Stimulated activated CD4-positive, alpha-beta T cell treated with anti-CD3 and anti-CD28 coated beads, Interleukin-4, amount 100 ng/mL, for 48 hours (primary cell): Measurements from ENCODE around the gene CASS4.

Experiments
- DNase-seq, 2 donors: peaks; one replicate each; pipeline ENCODE4 v3.0.0-alpha.2; 2020; ENCODE audit warnings: low read depth in 2 of 2

The CASS4 gene

DNA sequence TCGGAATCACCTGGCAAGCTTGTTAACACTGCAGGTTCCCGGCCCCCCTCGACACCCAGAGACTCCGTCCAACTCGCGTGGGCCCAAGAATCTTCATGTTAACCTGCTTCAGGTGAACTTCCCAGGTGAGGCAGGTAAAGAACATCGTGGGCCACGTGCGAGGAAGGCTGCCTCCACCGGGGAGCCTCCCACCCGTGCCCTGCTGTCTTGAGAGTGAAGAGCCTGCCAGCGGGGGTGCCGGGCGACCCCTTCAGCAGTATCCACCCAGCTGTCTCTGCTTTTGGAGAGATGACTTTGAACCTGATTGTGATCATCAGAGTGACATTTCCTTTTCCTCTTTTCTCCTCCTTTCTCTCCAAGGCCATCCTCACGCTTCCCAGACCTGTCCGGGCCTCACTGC lies 33.5 kb downstream of the CASS4 start:
- no peak for DNase-seq

DNA sequence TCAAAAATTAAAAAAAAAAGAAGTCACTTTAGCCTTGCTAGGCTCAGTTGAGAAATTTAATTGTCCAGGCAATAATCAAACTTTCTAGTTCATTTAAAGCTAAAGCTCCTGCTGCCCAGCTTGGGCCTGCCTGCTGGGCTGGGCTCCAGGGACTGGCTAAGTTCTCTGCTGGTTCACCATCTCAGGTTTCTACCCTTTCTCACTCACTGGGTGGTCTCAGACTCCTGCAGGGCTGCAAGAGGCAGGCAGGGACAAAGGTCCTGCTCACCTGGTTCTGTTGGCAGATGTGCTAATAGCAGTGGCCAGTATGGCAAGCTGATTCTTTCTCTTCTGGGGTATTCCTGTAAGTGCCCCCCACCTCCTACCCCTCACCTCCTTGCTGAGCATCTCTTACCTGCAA lies 35.2 kb downstream of the CASS4 start:
- no peak for DNase-seq

DNA sequence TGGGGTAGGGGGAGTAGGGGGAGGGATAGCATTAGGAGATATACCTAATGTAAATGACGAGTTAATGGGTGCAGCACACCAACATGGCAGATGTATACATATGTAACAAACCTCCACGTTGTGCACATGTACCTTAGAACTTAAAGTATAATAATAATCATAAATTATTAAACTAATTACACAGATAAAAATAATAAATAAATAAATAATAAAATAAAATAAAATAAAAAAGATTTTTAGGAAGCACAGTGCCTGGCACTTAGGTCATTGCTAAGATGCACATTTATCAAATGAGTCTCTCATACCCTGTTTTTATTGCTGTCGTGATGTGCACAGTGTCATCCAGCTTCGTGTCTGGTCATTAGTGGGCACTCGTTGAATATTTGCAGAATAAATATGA lies 37.4 kb downstream of the CASS4 start:
- no peak for DNase-seq

DNA sequence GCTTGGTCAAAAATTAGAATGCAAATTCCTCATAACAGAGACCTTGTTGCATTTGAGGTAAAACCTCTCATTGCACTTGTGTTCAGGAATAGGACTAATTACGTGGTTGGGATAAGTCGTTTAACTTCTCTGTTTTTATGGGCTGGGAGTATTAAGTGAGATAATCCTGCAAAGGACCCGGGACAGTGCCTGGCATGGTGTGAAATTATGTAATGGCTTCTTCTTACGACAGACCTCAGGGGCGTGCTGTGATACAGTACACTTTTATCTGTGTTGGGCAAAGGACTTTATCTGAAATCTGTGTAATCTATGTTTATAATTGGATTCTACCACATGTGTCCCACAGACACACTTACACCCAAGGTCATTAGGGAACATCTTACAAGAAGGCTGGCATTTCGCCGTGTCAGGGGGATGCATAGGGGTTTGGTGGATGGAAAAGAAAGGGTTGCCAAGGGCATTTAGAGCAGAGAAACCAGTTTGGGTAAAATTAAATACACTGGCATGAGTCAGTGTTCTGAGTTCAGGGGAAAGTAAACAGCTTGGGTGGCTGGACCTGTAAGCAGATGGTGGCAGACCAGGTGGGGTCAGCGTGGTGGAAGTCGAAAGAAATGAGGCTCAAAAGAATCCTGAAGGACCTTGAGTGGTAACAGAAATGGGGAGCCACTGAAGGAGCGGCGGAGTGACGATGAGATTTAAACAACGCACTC lies 39.2 kb downstream of the CASS4 start:
- no peak for DNase-seq

DNA sequence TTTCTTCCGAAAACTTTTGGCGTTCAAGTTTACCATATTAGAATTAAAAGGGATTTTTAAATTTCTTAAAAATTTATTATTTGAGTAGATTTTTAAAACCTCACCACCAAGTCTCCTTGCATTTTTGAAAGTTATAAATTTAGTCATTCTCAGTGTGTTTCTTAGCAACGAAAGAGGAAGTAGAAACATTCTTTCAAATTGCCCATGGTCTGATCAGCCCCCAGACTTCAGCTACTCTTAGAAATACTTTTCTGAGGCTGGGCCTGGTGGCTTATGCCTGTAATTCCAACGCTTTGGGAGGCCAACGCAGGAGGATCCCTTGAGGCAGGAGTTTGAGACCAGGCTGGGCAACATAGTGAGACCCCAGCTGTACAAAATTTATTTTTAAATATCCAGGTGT lies 41.3 kb downstream of the CASS4 start:
- no peak for DNase-seq

DNA sequence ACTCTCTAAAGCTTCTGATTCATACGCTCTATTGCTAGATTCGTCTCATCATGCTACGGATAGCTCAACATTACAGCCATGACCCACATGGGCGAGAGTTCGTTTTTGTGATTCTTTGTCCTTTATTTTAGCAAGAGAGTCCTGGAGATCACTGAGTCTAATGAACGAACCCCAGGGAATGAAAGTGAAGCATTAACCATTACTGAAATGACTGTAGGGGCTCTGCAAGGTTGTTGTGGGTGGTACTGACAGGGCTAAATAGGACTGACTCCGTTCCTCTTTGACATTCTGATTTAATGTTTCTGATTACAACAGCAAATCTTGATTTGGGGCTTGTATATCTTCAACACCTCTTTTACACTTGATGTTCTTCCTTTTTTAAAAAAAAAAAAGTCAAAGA lies 42.7 kb downstream of the CASS4 start:
- DNase-seq, result no peak

DNA sequence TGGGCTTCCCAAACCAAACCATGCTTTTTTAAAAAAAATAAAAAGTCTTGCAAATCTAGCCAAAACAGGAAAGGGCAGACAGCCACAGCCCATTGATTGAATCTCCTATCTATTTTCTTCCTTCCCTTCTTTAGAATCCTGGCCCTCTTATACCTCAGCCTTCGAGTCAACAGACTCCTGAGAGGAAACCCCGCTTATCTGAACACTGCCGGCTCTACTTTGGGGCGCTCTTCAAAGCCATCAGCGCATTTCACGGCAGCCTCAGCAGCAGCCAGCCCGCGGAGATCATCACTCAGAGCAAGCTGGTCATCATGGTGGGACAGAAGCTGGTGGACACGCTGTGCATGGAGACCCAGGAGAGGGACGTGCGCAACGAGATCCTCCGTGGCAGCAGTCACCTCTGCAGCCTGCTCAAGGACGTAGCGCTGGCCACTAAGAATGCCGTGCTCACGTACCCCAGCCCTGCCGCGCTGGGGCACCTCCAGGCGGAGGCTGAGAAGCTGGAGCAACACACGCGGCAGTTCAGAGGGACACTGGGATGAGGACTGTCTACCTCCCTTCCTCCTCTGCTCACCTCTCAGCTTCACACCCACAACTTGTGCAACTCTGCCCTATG lies 46.3 kb downstream of the CASS4 start:
- no peak for DNase-seq

DNA sequence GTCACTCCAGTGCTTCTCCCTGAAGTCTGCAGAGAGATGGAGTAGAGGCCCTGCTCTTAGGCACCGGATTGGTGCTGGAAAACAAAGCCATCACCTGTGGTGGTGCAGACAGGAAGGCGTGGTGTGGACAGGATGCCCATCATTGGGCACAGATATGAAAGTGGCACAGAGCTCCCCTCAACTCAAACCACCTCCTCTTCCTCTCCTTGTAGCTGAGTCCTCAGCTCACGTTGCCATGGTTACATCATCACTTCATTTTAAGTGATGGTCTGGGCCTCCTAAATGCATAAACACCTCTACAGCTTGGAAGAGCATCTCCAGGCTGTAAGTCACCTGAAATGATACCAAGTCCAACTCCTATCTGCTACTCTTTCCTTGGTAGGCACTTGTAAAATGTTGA lies 48.4 kb downstream of the CASS4 start:
- no peak for DNase-seq

DNA sequence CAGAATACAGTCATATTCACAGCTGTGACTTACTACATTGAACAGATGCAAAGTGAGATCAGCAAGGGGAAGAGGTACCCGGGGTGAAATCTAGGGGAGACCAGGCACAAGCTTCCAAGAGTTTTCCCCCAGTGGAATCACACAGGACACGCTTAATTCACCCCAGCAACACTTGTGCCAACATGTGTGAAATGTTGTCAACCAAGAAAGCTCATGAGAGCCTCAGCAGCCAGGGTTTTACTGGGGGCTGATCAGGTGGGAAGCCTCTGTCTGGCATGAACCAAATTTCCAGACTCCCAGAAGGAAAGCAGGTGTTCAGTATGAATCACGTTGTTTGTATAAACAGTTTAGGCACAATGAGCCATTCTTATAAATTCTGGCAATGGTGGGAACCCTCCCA lies 49.5 kb downstream of the CASS4 start:
- DNase-seq, result no peak

DNA sequence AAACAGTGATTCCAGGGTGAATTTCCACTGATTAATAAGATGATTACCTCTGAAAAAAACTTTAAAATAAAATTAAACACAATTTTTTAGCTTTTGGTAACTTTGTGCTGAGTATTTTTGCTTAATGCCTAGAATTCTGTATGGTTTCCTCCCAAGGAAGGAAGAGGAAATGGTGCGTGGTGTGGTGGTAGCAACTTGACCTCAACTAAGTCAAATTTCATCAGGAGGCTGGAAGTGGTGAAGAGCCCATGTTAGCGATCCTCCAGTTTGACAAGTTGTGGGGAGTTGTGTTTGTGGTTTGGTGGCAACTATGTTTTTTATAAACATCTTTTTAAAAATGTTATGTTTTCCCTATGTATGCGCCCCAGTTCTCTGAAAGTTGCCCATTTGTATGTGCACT lies 51.4 kb downstream of the CASS4 start:
- no peak for DNase-seq

DNA sequence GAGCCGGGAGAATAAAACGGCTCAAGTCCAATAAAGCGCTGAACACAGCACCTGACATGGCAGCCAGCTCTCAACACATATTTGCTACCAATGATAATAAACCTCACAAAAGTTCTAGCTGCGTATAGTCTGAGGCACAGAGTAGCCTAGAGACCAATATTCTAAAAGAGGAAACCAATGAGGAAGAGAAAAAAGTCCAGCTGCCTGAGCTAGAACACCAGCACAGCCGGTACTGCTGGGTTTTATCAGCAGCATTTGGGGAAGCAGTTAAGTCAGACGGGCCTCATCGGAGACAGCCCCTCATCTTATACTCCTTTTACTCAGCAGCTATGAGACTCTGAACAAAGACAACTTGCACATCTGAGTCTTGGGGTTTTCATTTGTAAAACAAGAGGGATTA lies 53.9 kb downstream of the CASS4 start:
- no peak for DNase-seq

DNA sequence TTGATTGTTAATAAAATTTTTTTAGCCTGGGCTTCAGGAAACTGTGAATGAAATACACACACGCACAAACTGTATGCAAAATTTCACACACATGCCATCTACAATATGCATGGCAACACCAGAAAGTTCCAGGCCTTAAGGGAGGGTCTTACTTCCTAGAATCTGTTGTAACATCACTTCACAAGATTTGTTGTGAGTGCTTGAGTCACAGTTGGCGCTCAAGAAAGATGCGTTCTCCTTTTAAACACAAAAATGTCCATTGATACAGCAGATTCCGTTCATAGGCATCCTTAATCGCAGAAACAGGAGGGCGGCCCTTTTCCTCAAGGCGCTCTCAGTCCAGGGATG lies 55.9 kb downstream of the CASS4 start:
- no peak for DNase-seq

DNA sequence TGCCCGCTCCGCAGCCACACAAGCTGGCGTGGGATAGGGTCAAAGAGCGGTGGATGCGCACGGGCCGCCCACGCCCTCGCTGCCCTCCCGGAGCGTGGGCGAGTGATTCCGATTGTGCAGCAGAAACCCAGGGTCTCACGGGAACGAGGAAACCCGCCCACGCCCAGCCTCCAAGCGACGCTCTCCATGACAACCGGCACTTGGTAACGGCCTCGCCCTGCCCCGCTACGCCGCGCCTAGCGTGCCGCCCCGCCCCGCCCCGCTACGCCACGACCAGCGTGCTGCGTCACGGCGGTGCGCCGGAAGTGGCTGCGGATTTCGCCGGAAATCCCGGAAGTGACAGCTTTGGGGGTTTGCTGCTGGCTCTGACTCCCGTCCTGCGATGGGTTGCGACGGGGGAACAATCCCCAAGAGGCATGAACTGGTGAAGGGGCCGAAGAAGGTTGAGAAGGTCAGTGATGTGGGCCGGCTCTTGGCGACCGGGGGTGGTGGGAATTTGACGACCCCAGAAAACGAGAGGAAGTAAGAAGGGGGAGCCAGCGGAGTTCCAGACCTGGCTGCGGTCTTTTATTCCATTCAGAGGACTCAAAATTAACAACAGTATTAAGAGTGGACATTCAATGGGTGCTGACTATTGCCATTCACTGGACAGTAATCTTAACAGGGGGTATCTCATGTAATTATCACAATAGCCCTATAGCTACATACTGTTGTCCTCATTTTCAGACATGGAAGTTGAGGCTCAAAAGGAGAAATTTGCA lies 56.4 kb downstream of the CASS4 start, which contains the start of gene RTF2:
Gene RTF2 (plus strand): TSS at position 312 of the 761 bp plus-strand sequence. CDS start 71 bp downstream, at position 383.
- peak; percentile 94 to 96 for DNase-seq

DNA sequence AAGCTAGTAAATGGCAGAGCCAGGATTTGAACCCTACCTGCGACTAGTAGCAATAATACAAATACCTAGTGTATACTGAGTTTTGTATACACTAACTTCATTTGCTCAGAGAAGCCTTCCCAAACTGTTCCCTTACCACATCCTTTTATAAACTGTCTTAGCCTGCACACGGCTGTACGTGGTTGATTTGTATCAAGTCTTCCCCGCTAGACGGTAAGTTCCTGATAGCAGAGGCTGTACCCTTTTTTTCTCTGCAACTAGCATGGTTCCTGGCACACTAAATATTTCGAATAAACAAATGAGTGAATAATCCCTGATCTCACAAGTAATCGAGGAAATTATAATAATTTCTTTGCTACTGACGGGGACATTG lies 57.0 kb downstream of the CASS4 start:
- no peak for DNase-seq

DNA sequence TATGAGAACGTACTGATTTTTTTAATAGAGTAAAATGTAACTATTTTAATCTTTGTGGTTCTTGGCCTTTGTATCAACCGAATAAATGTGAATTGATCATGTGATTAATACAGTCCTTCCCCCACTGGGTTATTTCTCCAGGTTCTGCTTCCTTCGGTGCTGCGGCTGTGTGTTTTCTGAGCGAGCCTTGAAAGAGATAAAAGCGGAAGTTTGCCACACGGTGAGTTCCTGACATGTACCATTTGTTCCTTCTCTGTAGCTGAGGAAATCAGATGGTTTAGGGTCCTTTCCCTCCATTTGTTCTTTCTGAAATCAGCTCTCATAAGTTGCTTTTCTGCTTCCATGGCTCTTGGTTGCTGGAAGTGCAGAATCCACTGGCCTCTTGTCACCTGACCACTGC lies 71.9 kb downstream of the CASS4 start:
- no peak for DNase-seq

DNA sequence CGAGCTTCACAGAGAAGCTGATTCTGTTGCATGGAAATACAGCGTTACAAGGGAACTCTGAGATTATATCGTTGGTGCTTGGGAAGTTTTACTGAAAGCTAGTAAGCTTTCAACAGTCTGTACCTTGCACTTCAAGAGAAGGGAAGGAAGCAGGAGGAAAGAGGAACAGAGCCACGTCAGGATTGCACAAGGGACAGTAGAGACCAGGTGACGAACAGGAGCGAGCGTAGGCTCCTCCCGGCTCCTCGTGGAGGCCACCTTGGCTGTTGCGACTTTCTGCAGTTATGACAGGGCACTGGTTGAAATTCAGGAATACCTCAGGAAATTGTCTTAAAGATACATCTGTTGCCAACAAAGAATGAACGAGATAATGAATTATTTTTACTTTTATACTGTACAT lies 75.2 kb downstream of the CASS4 start:
- no peak for DNase-seq

DNA sequence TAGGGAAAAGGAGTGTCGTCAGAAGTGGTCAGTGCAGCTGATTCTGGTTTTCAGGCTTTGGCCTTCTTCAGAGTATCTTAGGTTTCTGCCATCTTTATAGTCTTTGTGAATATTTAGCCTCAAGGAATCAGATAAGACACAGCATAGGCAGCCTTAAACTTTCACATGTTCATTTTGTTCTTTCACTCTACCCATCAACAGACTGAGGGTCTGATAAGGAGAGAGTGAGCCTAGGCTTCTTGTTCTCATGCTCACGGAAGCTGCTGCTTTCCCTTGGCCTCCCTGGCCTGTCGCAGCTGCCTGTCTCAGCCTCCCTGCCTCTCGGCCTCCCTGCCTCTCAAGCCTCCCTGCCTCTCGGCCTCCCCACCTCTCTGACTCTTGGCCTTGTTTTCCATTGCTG lies 76.5 kb downstream of the CASS4 start:
- DNase-seq, result no peak

DNA sequence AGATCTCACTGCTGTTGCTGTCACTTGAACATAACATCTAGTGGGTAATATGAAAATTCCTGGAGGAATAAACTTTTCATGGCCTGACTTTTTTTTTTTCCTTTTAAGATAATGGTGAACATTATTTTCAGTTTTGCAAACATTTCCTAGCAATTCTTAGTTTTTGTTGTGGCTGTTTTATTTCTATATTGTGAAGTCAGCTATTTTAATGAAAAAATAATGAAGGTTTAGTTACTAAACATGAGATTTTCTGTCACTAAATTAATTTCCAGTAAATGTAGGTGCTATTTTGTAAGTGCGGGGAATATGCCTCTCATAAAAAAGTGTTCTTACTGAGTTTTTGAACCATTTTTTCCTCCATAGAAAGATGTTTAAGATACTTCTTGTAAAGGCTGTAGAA lies 89.1 kb downstream of the CASS4 start:
- no peak for DNase-seq

DNA sequence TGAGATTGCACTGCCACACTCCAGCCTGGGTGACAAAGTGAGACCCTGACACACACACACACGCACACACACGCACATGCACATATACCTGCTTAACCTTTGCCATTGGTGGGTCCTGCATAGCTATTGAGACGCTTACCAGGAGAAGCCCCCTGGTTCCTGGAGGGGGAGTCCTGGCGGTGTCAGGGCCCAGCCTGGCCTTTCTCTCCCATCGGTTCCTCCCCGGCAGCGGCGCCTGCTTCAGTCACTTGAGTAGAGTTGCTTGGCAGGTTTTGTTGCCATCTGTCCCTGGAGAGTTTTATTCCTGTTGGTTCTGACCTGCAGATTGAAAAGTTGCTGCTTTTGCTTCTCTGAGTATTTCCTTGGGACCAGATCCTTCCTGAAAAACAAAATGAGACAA lies 91.9 kb downstream of the CASS4 start:
- DNase-seq, result no peak

DNA sequence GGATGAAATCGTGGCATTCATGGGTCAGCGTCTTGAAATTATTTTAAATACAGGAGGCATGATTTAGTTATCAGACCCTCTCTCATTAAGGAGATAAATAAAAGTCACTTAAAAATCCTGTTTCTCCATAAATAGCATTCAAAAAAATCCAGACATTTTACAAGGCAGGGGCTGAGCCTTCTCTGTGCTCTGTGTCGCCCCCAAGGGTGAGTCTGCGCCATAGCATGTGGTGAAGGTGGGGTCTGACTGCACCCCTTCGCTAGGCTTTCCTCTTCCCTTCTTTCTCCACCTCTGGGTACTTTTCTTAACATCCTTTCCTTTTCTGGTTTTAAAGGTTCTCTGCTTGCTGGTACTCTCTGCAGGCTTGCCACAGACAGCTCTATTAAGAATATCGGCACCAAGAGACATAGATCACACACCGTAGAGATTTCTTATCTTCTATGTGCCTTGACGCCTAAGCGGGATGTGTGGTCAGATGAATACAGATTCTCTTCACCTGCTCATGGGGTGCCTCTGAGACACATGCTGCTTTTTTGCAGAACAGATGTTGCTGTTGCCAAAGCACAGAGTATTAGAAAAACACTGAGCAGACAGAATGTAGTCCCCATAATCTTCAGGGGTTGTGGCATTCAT lies 92.4 kb downstream of the CASS4 start:
- DNase-seq, result peak; percentile 9 to 11

DNA sequence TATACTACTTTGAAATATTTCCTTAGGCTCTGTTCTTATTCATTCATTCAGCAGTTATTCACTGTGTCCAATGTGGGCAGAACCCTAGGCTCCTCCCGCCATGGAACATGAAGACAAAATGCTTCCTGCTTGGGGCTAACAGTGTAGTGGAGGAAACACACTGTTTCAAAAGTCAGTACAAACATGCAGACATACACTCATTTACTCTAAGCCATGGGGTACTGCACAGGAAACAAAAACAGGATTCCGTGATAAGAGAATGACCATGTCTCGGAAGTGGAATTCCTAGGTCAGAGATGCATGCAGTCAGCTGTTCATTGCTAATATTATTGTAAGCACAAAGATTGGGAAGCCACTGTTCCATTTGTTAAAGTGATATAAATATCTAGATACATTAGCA lies 94.0 kb downstream of the CASS4 start:
- no peak for DNase-seq
